A549 treated with ZK216348 at 1 μM for 4 hours (cell line): ENCODE data around the gene RPL3. TPM values are rescaled to one million over a fixed set of nuclear protein-coding genes. Genes with fewer than 3 reads are reported as not detected.

ENCODE experiments used
- total RNA-seq: library from RNA; stranded (reverse); fragments of 200-300 nt; extraction: Qiagen RNA extraction; gene quantifications from 5 replicates; pipeline ENCODE4 v1.2.3, GENCODE V29; 2022; ENCODE audit warnings: low read depth

Gene RPL3
- total RNA-seq, result 1,707 to 1,938 TPM (median 1,738 TPM) in 5 replicates

GRCh38 chr22:39319284-39320022 is at the start of gene RPL3:
TSS of gene RPL3 (minus strand) at chr22:39319623. CDS start at chr22:39319597, 26 bp downstream.

DNA sequence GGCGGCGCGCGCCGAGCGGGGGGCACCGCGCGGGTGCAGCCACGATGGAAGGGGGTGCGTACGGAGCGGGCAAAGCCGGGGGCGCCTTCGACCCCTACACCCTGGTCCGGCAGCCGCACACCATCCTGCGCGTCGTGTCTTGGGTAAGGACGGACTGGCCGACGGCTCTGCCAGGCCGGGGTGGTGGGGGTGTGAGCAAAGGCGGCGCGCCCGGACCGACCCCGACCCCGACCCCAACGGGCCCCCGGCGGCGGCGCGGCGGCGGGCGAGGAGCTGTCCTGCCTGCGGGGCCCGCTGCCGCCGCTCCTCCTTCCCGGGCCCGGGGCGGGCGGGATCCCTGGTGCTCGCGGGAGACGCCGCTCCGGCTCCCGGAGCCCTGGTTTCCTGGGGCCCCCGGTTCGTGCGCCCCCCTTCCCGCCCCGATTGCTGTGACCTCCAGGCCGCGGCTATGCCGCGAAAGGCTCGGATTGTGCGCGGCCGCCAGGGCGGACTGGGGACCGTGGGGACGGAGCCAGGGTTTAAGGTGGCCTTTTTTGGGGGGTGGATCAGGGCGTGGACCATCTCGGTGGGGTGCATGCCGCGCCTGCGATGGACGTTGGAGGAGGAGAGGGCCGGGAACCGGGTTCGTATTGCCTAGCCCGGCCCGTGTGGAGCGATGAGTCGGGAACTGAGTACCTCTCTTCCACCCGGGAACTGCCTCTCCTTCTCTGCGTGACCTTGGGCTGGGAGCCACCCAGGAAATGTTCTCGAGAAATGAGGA is 30.7 kb upstream of the RPL3 start, which contains the start of gene SYNGR1:
Gene SYNGR1 (plus strand): TSS at position 25 of the 760 bp plus-strand sequence. CDS start 20 bp downstream, at position 45.

Other genes starting within 250 kb of the RPL3 start
- gene APOBEC3G, start 242.3 kb downstream of the RPL3 start, total RNA-seq, result 0.15 TPM in 1 of 5 replicates, not detected in the others
- 0.20 to 1.2 TPM (median 0.49 TPM) in 3 of 5 replicates, not detected in the others for gene APOBEC3H, start 222.4 kb downstream of the RPL3 start, total RNA-seq
- 0.70 to 1.7 TPM (median 1.2 TPM) in 5 replicates for gene CBX7, start 166.9 kb downstream of the RPL3 start, total RNA-seq
- gene PDGFB, start 74.6 kb downstream of the RPL3 start, total RNA-seq, result 3.5 to 4.0 TPM (median 3.7 TPM) in 5 replicates
- 6.1 to 13.5 TPM (median 11.4 TPM) in 5 replicates for gene SYNGR1, start 30.4 kb upstream of the RPL3 start, total RNA-seq
- gene TAB1, start 80.2 kb upstream of the RPL3 start, total RNA-seq, result 6.6 to 11.7 TPM (median 10.8 TPM) in 5 replicates
- gene MGAT3, start 137.4 kb upstream of the RPL3 start, total RNA-seq, result 0.20 to 0.76 TPM (median 0.56 TPM) in 5 replicates
- gene MIEF1, start 182.7 kb upstream of the RPL3 start, total RNA-seq, result 20.9 to 28.7 TPM (median 23.6 TPM) in 5 replicates
- gene ATF4, start 200.9 kb upstream of the RPL3 start, total RNA-seq, result 314 to 397 TPM (median 337 TPM) in 5 replicates
- 66.5 to 118 TPM (median 97.0 TPM) in 5 replicates for gene RPS19BP1, start 213.1 kb upstream of the RPL3 start, total RNA-seq